Progenitor cell of endocrine pancreas (in vitro differentiated cells): ENCODE results near the gene FAM181B. TPM values are rescaled to one million over a fixed set of nuclear protein-coding genes. Genes with fewer than 3 reads are reported as not detected.

Experiments
- DNase-seq: peaks from one replicate; pipeline ENCODE4 v3.0.0; 2021; ENCODE audit warnings: low spot score; ENCODE audit not compliant: unreplicated experiment
- H3K27ac Mint-ChIP-seq: 2 replicates; pipeline ENCODE4 v1.8.0; 2021; ENCODE audit warnings: mild to moderate bottlenecking, moderate library complexity, mixed read lengths
- H3K27me3 Mint-ChIP-seq: 2 replicates; pipeline ENCODE4 v1.8.0; 2021; ENCODE audit warnings: mixed read lengths
- H3K36me3 Mint-ChIP-seq: 2 replicates; pipeline ENCODE4 v1.8.0; 2022; ENCODE audit warnings: mixed read lengths; ENCODE audit not compliant: insufficient read depth
- H3K4me1 Mint-ChIP-seq: 2 replicates; pipeline ENCODE4 v1.8.0; 2021; ENCODE audit warnings: low read depth, mixed read lengths
- H3K4me3 Mint-ChIP-seq: 2 replicates; pipeline ENCODE4 v1.8.0; 2021; ENCODE audit warnings: low read depth, mild to moderate bottlenecking, moderate library complexity, mixed read lengths
- H3K9me3 Mint-ChIP-seq: 2 replicates; pipeline ENCODE4 v1.8.0; 2021; ENCODE audit warnings: low read depth, mixed read lengths
- CTCF ChIP-seq: fragments of 200-600 bp; sonication (generic); IDR thresholded peaks from one replicate; pipeline ENCODE4 v1.5.0; 2021; ENCODE audit warnings: antibody characterized with exemption, mild to moderate bottlenecking; ENCODE audit not compliant: unreplicated experiment
- total RNA-seq: library from RNA; stranded (reverse); gene quantifications from 2 replicates; pipeline ENCODE4 v1.2.1, GENCODE V29; 2021

Gene FAM181B
- total RNA-seq, 1 donor from 2014 or later = 8.9 TPM

GRCh38 chr11:82718307-82718706 is 15.4 kb downstream of the FAM181B start:
- no peak overlapping the region for H3K27ac Mint-ChIP-seq
- peak; percentile 82 for TF ChIP-seq CTCF
- peaks cover 2% of the 10 kb centered on the region for H3K4me1 Mint-ChIP-seq
- no peaks in the 10 kb centered on the region for H3K36me3 Mint-ChIP-seq
- DNase-seq = no peak
- H3K9me3 Mint-ChIP-seq = no peaks in the 10 kb centered on the region
- no peaks in the 10 kb centered on the region for H3K27me3 Mint-ChIP-seq
- H3K4me3 Mint-ChIP-seq = no peak overlapping the region

GRCh38 chr11:82714346-82715174 is 19.1 kb downstream of the FAM181B start:
- no peaks in the 10 kb centered on the region for H3K9me3 Mint-ChIP-seq
- no peak overlapping the region for H3K4me3 Mint-ChIP-seq
- H3K36me3 Mint-ChIP-seq = no peaks in the 10 kb centered on the region
- H3K27ac Mint-ChIP-seq = no peak overlapping the region
- no peaks in the 10 kb centered on the region for H3K27me3 Mint-ChIP-seq
- no peak for DNase-seq
- TF ChIP-seq CTCF = no peak
- H3K4me1 Mint-ChIP-seq = peaks cover 2% of the 10 kb centered on the region

GRCh38 chr11:82711648-82712047 is 22.0 kb downstream of the FAM181B start:
- Mint-ChIP-seq H3K9me3 (no peaks in the 10 kb centered on the region), H3K27ac (no peak overlapping the region), H3K36me3 (no peaks in the 10 kb centered on the region)

GRCh38 chr11:82703796-82704195 is 29.9 kb downstream of the FAM181B start:
- no peak for DNase-seq
- no peak for TF ChIP-seq CTCF
- Mint-ChIP-seq H3K9me3 (no peaks in the 10 kb centered on the region), H3K27me3 (peaks cover 3% of the 10 kb centered on the region), H3K36me3 (no peaks in the 10 kb centered on the region), H3K4me3 (no peak overlapping the region), H3K4me1 (no peaks in the 10 kb centered on the region), H3K27ac (no peak overlapping the region)

More at GRCh38 chr11:82711648-82712047, 22.0 kb downstream of the FAM181B start:
- DNase-seq = no peak
- H3K27me3 Mint-ChIP-seq = no peaks in the 10 kb centered on the region
- H3K4me3 Mint-ChIP-seq = no peak overlapping the region
- H3K4me1 Mint-ChIP-seq = no peaks in the 10 kb centered on the region
- no peak for TF ChIP-seq CTCF

GRCh38 chr11:82703226-82703625 is 30.4 kb downstream of the FAM181B start:
- Mint-ChIP-seq H3K9me3 (no peaks in the 10 kb centered on the region), H3K36me3 (no peaks in the 10 kb centered on the region), H3K4me1 (no peaks in the 10 kb centered on the region), H3K27ac (no peak overlapping the region), H3K27me3 (peaks cover 3% of the 10 kb centered on the region), H3K4me3 (no peak overlapping the region)
- no peak for DNase-seq
- TF ChIP-seq CTCF = no peak
